Transverse colon (tissue), 4 donors: ENCODE measurements around the gene PFN1.

ENCODE experiments used
- CTCF ChIP-seq, 5 experiments: fragments of 200-600 bp in 3 of 5; fragments of 450-650 bp in 2 of 5; sonication (generic) in 3 of 5; IDR thresholded peaks; 1 replicate in 2 of 5; 2 replicates in 3 of 5; pipeline ENCODE4 v1.5.1; 2016 to 2017; ENCODE audit warnings: antibody characterized with exemption in 5 of 5, inconsistent platforms in 3 of 5, mild to moderate bottlenecking in 2 of 5, moderate library complexity in 1 of 5
- EP300 ChIP-seq: sonication (generic); formaldehyde crosslinking; IDR thresholded peaks from one replicate; pipeline ENCODE4 v1.6.1; 2017; ENCODE audit warnings: antibody characterized with exemption, low read depth
- POLR2AphosphoS5 ChIP-seq, 3 donors: sonication (generic); formaldehyde crosslinking; IDR thresholded peaks; one replicate each; pipeline ENCODE4 v1.6.1; 2016; ENCODE audit warnings: antibody characterized with exemption in 3 of 3

DNA sequence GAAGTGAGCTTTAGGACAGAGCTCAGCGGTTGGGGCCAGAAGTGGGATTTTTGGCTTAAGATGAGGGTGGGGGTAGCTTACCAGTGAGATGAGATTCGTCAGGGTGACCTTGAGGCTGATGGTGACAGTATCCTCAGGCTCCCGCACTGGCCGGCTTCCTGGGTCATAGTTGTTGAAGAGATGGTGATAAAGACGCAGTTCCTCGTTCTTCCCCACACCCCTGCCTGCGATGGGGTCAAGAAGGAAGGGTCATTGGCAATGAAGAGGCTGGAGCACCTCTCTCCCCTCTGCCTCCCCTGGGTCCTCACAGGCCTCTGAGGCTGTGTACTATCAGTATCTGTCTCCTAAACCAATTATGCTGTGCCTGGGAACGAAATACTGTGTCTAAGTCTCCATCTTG is 45.8 kb downstream of the PFN1 start:
- TF ChIP-seq EP300, result no peak
- TF ChIP-seq CTCF (IDR thresholded peaks at IDR 0.05), result no peak
- no peak for TF ChIP-seq POLR2AphosphoS5 (IDR thresholded peaks at IDR 0.05)
